A204.1 (cell line): ENCODE measurements around the gene COL6A3.
"Not testable (repeated sequence)": the region's sequence is repeated elsewhere in the genome, so short reads cannot be mapped to it uniquely, and the experiment has no call there.

Experiments
- FAIRE-seq: peaks from 2 replicates; lab custom pipeline; 2012; peaks lifted over from hg19 to GRCh38; lab: Jason Lieb, UNC

Gene COL6A3

GRCh38 chr2:237412988-237413776, 782 bp downstream of the COL6A3 start:
- FAIRE-seq: no peak

GRCh38 chr2:237412646-237412987, 1.3 kb downstream of the COL6A3 start:
- no peak for FAIRE-seq

GRCh38 chr2:237411683-237412423, 2.1 kb downstream of the COL6A3 start:
- FAIRE-seq: no peak

- no peak for FAIRE-seq
Observed at GRCh38 chr2:237411092-237411601, 2.8 kb downstream of the COL6A3 start.

GRCh38 chr2:237409263-237409662, 4.7 kb downstream of the COL6A3 start:
- FAIRE-seq: not testable (repeated sequence)

- FAIRE-seq: no peak
Observed at GRCh38 chr2:237408335-237409000, 5.5 kb downstream of the COL6A3 start.

- FAIRE-seq: no peak
Observed at GRCh38 chr2:237407700-237408099, 6.3 kb downstream of the COL6A3 start.

GRCh38 chr2:237406371-237406895, 7.5 kb downstream of the COL6A3 start:
- no peak for FAIRE-seq

GRCh38 chr2:237405605-237406004, 8.4 kb downstream of the COL6A3 start:
- FAIRE-seq: no peak

- FAIRE-seq: no peak
Observed at GRCh38 chr2:237405006-237405559, 8.9 kb downstream of the COL6A3 start.

GRCh38 chr2:237404413-237404812, 9.6 kb downstream of the COL6A3 start:
- FAIRE-seq: no peak

GRCh38 chr2:237403024-237403882, 10.7 kb downstream of the COL6A3 start:
- FAIRE-seq: no peak

- FAIRE-seq: no peak
Observed at GRCh38 chr2:237400199-237400598, 13.8 kb downstream of the COL6A3 start.

GRCh38 chr2:237397072-237397471, 16.9 kb downstream of the COL6A3 start:
- FAIRE-seq: no peak

- no peak for FAIRE-seq
Observed at GRCh38 chr2:237393523-237393922, 20.4 kb downstream of the COL6A3 start.

- no peak for FAIRE-seq
Observed at GRCh38 chr2:237392186-237392585, 21.8 kb downstream of the COL6A3 start.

- FAIRE-seq: no peak
Observed at GRCh38 chr2:237391140-237391539, 22.8 kb downstream of the COL6A3 start.

- FAIRE-seq: no peak
Observed at GRCh38 chr2:237390235-237390634, 23.7 kb downstream of the COL6A3 start.

GRCh38 chr2:237389831-237390230, 24.1 kb downstream of the COL6A3 start:
- no peak for FAIRE-seq

GRCh38 chr2:237388036-237388435, 25.9 kb downstream of the COL6A3 start:
- FAIRE-seq: no peak

GRCh38 chr2:237384672-237385020, 29.3 kb downstream of the COL6A3 start:
- FAIRE-seq: no peak
